MM.1S (cell line): ENCODE measurements around the gene FAHD2A.
"Not testable (repeated sequence)": the region's sequence is repeated elsewhere in the genome, so short reads cannot be mapped to it uniquely, and the experiment has no call there.

ENCODE experiments used
- DNase-seq: peaks from one replicate; pipeline ENCODE4 v3.0.0-alpha.2; 2015
- H2AFZ ChIP-seq: fragments of 300-600 bp; sonication (generic); 2 replicates; pipeline ENCODE4 v1.6.0; 2016; ENCODE audit warnings: antibody characterized with exemption, low read length
- H3F3A ChIP-seq: fragments of 300-600 bp; sonication (generic); 2 replicates; pipeline ENCODE4 v1.6.1; 2016; ENCODE audit warnings: mild to moderate bottlenecking, antibody characterized with exemption, low read length, moderate library complexity, mixed read lengths; ENCODE audit not compliant: insufficient read depth
- H3K27ac ChIP-seq: fragments of 300-600 bp; sonication (generic); 2 replicates; pipeline ENCODE4 v1.5.1; 2016; ENCODE audit warnings: mild to moderate bottlenecking, low read length
- H3K27me3 ChIP-seq: fragments of 300-600 bp; sonication (generic); replicated peaks from 2 replicates; pipeline ENCODE4 v1.6.0; 2016; ENCODE audit warnings: low read length; ENCODE audit not compliant: insufficient read depth
- H3K36me3 ChIP-seq: fragments of 300-600 bp; sonication (generic); replicated peaks from 2 replicates; pipeline ENCODE4 v1.6.1; 2016; ENCODE audit warnings: mild to moderate bottlenecking, low read length, mixed read lengths; ENCODE audit not compliant: insufficient read depth
- H3K4me1 ChIP-seq: fragments of 300-600 bp; sonication (generic); 2 replicates; pipeline ENCODE4 v1.6.1; 2016; ENCODE audit warnings: low read length, mixed read lengths
- H3K4me2 ChIP-seq: fragments of 300-600 bp; sonication (generic); 2 replicates; pipeline ENCODE4 v1.6.0; 2016; ENCODE audit warnings: low read depth, low read length
- H3K4me3 ChIP-seq: fragments of 300-600 bp; sonication (generic); 2 replicates; pipeline ENCODE4 v1.5.1; 2016; ENCODE audit warnings: low read length, mixed read lengths
- H3K79me2 ChIP-seq: fragments of 300-600 bp; sonication (generic); 2 replicates; pipeline ENCODE4 v1.6.1; 2016; ENCODE audit warnings: mixed run types, low read length, mixed read lengths
- H3K9ac ChIP-seq: fragments of 300-600 bp; sonication (generic); 2 replicates; pipeline ENCODE4 v1.6.1; 2016; ENCODE audit warnings: low read length, mixed read lengths
- H3K9me2 ChIP-seq: fragments of 300-600 bp; sonication (generic); replicated peaks from 2 replicates; pipeline ENCODE4 v1.6.1; 2016; ENCODE audit warnings: mild to moderate bottlenecking, low read length, mixed read lengths; ENCODE audit not compliant: insufficient read depth
- H3K9me3 ChIP-seq: fragments of 300-600 bp; sonication (generic); replicated peaks from 2 replicates; pipeline ENCODE4 v1.6.1; 2016; ENCODE audit warnings: mild to moderate bottlenecking, low read length, mixed read lengths; ENCODE audit not compliant: insufficient read depth
- H4K20me1 ChIP-seq: fragments of 300-600 bp; sonication (generic); 2 replicates; pipeline ENCODE4 v1.6.1; 2016; ENCODE audit warnings: mild to moderate bottlenecking, low read length, moderate library complexity, mixed read lengths; ENCODE audit not compliant: insufficient read depth

Gene FAHD2A

GRCh38 chr2:95433373-95433772, 30.9 kb downstream of the FAHD2A start:
- not testable (repeated sequence) for DNase-seq, H3K36me3 ChIP-seq, H3K9me3 ChIP-seq, H3K79me2 ChIP-seq, H3K4me2 ChIP-seq, H4K20me1 ChIP-seq, H3K4me1 ChIP-seq, H3F3A ChIP-seq, H3K4me3 ChIP-seq, H3K9ac ChIP-seq, H2AFZ ChIP-seq, H3K9me2 ChIP-seq, H3K27me3 ChIP-seq, H3K27ac ChIP-seq

- not testable (repeated sequence) for DNase-seq, H3K27me3 ChIP-seq, H3K9me2 ChIP-seq, H4K20me1 ChIP-seq, H3K4me1 ChIP-seq, H3K4me3 ChIP-seq, H2AFZ ChIP-seq, H3K9me3 ChIP-seq, H3K4me2 ChIP-seq, H3K79me2 ChIP-seq, H3K27ac ChIP-seq, H3K9ac ChIP-seq, H3K36me3 ChIP-seq, H3F3A ChIP-seq
Observed at GRCh38 chr2:95433973-95434372, 31.5 kb downstream of the FAHD2A start.

- H3K9me3 ChIP-seq, H3K4me2 ChIP-seq, H3K79me2 ChIP-seq, H3K36me3 ChIP-seq, H3K27ac ChIP-seq, H4K20me1 ChIP-seq, DNase-seq, H3F3A ChIP-seq, H2AFZ ChIP-seq, H3K4me1 ChIP-seq, H3K9me2 ChIP-seq, H3K9ac ChIP-seq, H3K27me3 ChIP-seq, H3K4me3 ChIP-seq: not testable (repeated sequence)
Observed at GRCh38 chr2:95434507-95435076, 32.1 kb downstream of the FAHD2A start.

- not testable (repeated sequence) for DNase-seq, H3K9me2 ChIP-seq, H3K4me3 ChIP-seq, H3K27ac ChIP-seq, H3F3A ChIP-seq, H4K20me1 ChIP-seq, H3K4me1 ChIP-seq, H3K9ac ChIP-seq, H2AFZ ChIP-seq, H3K79me2 ChIP-seq, H3K9me3 ChIP-seq, H3K36me3 ChIP-seq, H3K4me2 ChIP-seq, H3K27me3 ChIP-seq
Observed at GRCh38 chr2:95435162-95435871, 32.8 kb downstream of the FAHD2A start.

- not testable (repeated sequence) for H3K9me3 ChIP-seq, H3K4me1 ChIP-seq, H3K9ac ChIP-seq, H3F3A ChIP-seq, H3K36me3 ChIP-seq, H3K4me2 ChIP-seq, H3K9me2 ChIP-seq, H3K27me3 ChIP-seq, H3K27ac ChIP-seq, DNase-seq, H2AFZ ChIP-seq, H3K4me3 ChIP-seq, H3K79me2 ChIP-seq, H4K20me1 ChIP-seq
Observed at GRCh38 chr2:95435872-95436209, 33.3 kb downstream of the FAHD2A start.

- not testable (repeated sequence) for DNase-seq, H3K4me3 ChIP-seq, H3K4me1 ChIP-seq, H3K27me3 ChIP-seq, H3K36me3 ChIP-seq, H3F3A ChIP-seq, H3K4me2 ChIP-seq, H3K9ac ChIP-seq, H3K9me3 ChIP-seq, H3K79me2 ChIP-seq, H3K27ac ChIP-seq, H4K20me1 ChIP-seq, H2AFZ ChIP-seq, H3K9me2 ChIP-seq
Observed at GRCh38 chr2:95442474-95443099, 40.1 kb downstream of the FAHD2A start.

GRCh38 chr2:95445317-95445716, 42.8 kb downstream of the FAHD2A start:
- not testable (repeated sequence) for H3F3A ChIP-seq, H4K20me1 ChIP-seq, H3K4me2 ChIP-seq, H2AFZ ChIP-seq, H3K4me3 ChIP-seq, DNase-seq, H3K4me1 ChIP-seq, H3K9me3 ChIP-seq, H3K27ac ChIP-seq, H3K36me3 ChIP-seq, H3K9me2 ChIP-seq, H3K9ac ChIP-seq, H3K27me3 ChIP-seq, H3K79me2 ChIP-seq

GRCh38 chr2:95463292-95463691, 60.8 kb downstream of the FAHD2A start:
- not testable (repeated sequence) for H3K27ac ChIP-seq, DNase-seq, H3K9me3 ChIP-seq, H3K27me3 ChIP-seq, H3K4me1 ChIP-seq, H4K20me1 ChIP-seq, H2AFZ ChIP-seq, H3K9me2 ChIP-seq, H3K36me3 ChIP-seq, H3K4me3 ChIP-seq, H3K9ac ChIP-seq, H3K79me2 ChIP-seq, H3F3A ChIP-seq, H3K4me2 ChIP-seq
